Body of pancreas (tissue), 4 donors: ENCODE results near the gene CEACAM6. TPM values are rescaled to one million over a fixed set of nuclear protein-coding genes. Genes with fewer than 3 reads are reported as not detected.
A peak's percentile ranks its signal among the peaks of the same experiment; 100 is the strongest.

Source experiments
- ATAC-seq: fragments of 150-250 bp; one replicate; pipeline ENCODE4 v1.9.1; 2016
- DNase-seq, 4 donors: peaks; one replicate each; pipeline ENCODE4 v3.0.0-alpha.2; 2019
- H3K27ac ChIP-seq, 4 donors: fragments of 200-600 bp; sonication (generic); 1 replicate in 3 of 4; 2 replicates in 1 of 4; pipeline versions ENCODE4 v1.5.1 to v1.6.1; 2016 to 2019; ENCODE audit warnings: mild to moderate bottlenecking in 1 of 4, mixed read lengths in 1 of 4, moderate library complexity in 1 of 4
- H3K27me3 ChIP-seq, 2 donors: fragments of 200-600 bp; sonication (generic); one replicate each; pipeline ENCODE4 v1.6.0; 2016; ENCODE audit warnings: mild to moderate bottlenecking in 1 of 2
- H3K36me3 ChIP-seq, 2 donors: fragments of 200-600 bp; sonication (generic); replicated peaks in 1 of 2; 2 replicates each; pipeline ENCODE4 v1.5.1; 2016; ENCODE audit warnings: low read depth in 2 of 2; ENCODE audit not compliant: insufficient read depth in 1 of 2
- H3K4me1 ChIP-seq: fragments of 200-600 bp; sonication (generic); one replicate; pipeline ENCODE4 v1.6.0; 2016
- H3K4me3 ChIP-seq, 2 donors: fragments of 200-600 bp; sonication (generic); 1 replicate in 1 of 2; 2 replicates in 1 of 2; pipeline ENCODE4 v1.5.1; 2016 to 2019
- H3K9me3 ChIP-seq, 3 donors: fragments of 200-600 bp; sonication (generic); 1 replicate in 2 of 3; 2 replicates in 1 of 3; pipeline ENCODE4 v1.5.1; 2016
- CTCF ChIP-seq, 7 experiments: fragments of 450-650 bp in 4 of 7; fragments of 200-600 bp in 3 of 7; sonication (generic) in 3 of 7; IDR thresholded peaks; one replicate each; pipeline ENCODE4 v1.5.1; 2016 to 2019; ENCODE audit warnings: antibody characterized with exemption in 7 of 7
- POLR2A ChIP-seq, 3 donors: fragments of 450-650 bp; IDR thresholded peaks; one replicate each; pipeline ENCODE4 v1.6.1; 2016; ENCODE audit warnings: antibody characterized with exemption in 3 of 3, mild to moderate bottlenecking in 2 of 3
- WGBS, 2 donors: methylation state at CpG; one replicate each; pipeline ENCODE4 v1.1.5; 2017; 5-methylcytosine and 5-hydroxymethylcytosine counted together
- intact Hi-C: fragments of 100-400 bp; cut with DNase I; formaldehyde crosslinking; loops from one replicate; pipeline ENCODE4 v1.15.1; 2023
- total RNA-seq, 2 donors: library from RNA; depleted of rRNA; stranded (reverse); fragments of >200 nt; gene quantifications; one replicate each; pipeline ENCODE4 v1.1.0, GENCODE V29; 2016

The CEACAM6 gene
- total RNA-seq, 2 donors from 2014 or later, result 3.0 to 27.0 TPM

DNA sequence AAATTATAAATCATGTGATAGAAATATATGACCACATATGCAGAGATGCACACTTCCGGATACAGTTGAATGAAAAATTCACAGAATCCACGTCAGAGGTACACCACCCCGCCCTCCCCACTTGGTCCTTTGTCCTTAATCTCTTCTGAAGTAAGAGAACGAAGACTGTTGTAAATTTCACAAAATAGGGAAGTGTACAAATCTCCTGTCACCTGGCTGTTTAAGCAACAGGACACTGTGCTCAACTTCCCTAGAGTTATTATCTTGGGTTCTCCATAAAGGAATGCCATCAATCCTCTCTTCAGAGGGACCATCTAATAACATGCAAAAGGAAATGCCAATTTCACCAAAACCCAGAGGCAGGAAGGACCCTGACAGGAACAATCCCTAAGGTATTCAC lies 10.5 kb upstream of the CEACAM6 start:
- H3K9me3 ChIP-seq, result no peaks in the 10 kb centered on the region
- no peak for DNase-seq
- ATAC-seq, result no peak
- H3K27ac ChIP-seq, result no peak overlapping the region
- H3K4me1 ChIP-seq, result peaks cover 10% of the 10 kb centered on the region
- WGBS, 2 donors, result 50 to 62% methylated on average over 4 of the region's 4 CpGs
- no peaks in the 10 kb centered on the region for H3K36me3 ChIP-seq
- no peak overlapping the region for H3K4me3 ChIP-seq
- H3K27me3 ChIP-seq, result no peaks in the 10 kb centered on the region
- TF ChIP-seq CTCF (IDR thresholded peaks at IDR 0.05) (no peak), POLR2A (IDR thresholded peaks at IDR 0.05) (no peak)
- intact Hi-C loops, result loop anchor here (10.0 kb wide), 1 partner anchor 110 kb away; no protein-coding TSS in a partner anchor

DNA sequence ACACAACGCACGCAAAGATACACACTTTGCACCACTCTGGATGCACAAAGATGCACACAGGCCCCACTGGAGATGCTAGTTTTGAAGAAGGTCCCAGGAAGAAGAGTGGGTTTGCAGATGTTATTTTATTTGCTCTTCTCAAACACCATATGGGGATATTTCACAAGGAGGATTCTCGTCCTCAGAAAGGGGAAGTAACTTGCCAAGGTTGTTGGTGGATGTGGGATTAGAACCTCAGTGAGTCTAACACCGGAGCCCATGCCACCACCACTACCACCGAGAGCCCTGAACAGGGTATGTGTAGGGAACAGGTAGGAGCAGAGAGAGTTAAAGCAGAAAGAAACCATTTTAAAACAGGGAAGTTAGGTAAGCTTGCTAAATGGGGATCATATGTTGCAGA lies 9.6 kb upstream of the CEACAM6 start:
- no peak overlapping the region for H3K27ac ChIP-seq
- TF ChIP-seq POLR2A (IDR thresholded peaks at IDR 0.05) (no peak), CTCF (IDR thresholded peaks at IDR 0.05) (no peak)
- WGBS, 2 donors, result 63 to 86% methylated on average over 5 of the region's 5 CpGs

DNA sequence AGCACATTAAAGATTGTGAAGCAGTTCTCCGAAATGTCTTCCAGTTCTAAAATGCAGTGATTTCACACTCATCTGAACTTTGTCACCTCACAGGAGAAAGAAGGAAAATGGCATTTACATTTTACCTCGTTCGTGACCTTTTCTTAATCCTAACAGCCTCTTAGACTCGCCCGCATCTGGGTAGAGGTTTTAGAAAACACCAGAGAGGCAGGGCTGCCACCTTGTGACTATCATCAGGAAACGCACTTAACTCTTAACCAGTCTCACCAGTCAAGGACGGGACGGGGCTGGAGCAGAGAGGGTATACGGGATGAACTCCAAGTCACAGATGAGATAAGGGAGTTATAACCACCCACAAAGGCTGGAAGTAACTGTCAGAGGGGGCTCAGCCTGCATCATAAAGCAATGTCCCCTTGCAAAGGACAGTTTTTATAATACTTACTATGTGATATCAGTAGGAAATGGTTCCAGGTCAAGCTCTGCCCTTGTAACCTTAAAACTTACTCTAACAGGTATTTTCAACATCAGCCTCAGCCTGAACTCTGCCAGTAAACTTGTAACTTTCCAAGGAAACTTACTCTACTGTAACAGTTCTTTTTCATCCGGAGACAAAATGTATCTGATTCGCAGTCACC lies 8.6 kb upstream of the CEACAM6 start:
- H3K4me3 ChIP-seq, result no peak overlapping the region
- peaks cover 24% of the 10 kb centered on the region for H3K4me1 ChIP-seq
- no peak overlapping the region for H3K27ac ChIP-seq
- intact Hi-C loops, result loop anchor here (10.0 kb wide), 1 partner anchor 112 kb away; no protein-coding TSS in a partner anchor
- no peaks in the 10 kb centered on the region for H3K36me3 ChIP-seq
- peak; percentile 70 to 78 (median 75) for DNase-seq
- peak; percentile 54 for ATAC-seq
- no peaks in the 10 kb centered on the region for H3K9me3 ChIP-seq
- WGBS, 2 donors, result 14 to 18% methylated on average over 11 of the region's 11 CpGs
- no peaks in the 10 kb centered on the region for H3K27me3 ChIP-seq
- TF ChIP-seq POLR2A (IDR thresholded peaks at IDR 0.05) (no peak), CTCF (IDR thresholded peaks at IDR 0.05) (peak in 6 of 7 experiments; percentile 46 to 80 (median 74))

More for the DNA sequence above, 9.6 kb upstream of the CEACAM6 start:
- ATAC-seq (no peak), DNase-seq (no peak)
- H3K27me3 ChIP-seq, result no peaks in the 10 kb centered on the region
- no peaks in the 10 kb centered on the region for H3K9me3 ChIP-seq
- no peaks in the 10 kb centered on the region for H3K36me3 ChIP-seq
- H3K4me1 ChIP-seq, result peaks cover 15% of the 10 kb centered on the region
- H3K4me3 ChIP-seq, result no peak overlapping the region
- intact Hi-C loops, result loop anchor here (10.0 kb wide), 1 partner anchor 111 kb away; no protein-coding TSS in a partner anchor

DNA sequence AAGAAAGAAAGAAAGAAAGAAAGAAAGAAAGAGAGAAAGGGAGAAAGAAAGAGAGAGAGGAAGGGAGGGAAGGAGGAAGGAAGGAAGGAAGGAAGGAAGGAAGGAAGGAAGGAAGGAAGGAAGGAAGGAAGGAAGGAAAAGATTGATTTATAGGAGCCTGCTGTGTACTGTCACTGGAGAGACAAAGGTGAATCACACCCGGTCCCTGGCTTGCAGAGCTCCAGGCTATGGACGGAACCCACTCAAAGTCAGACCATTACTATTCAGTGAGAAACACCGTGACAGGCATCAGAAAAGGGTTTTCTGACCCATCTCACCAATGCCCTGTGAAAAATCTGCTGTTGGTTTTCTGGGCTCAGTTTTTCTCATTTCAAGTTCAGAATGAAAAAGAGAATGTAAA lies 7.3 kb upstream of the CEACAM6 start:
- H3K36me3 ChIP-seq, result no peaks in the 10 kb centered on the region
- ATAC-seq, result no peak
- H3K4me1 ChIP-seq, result peaks cover 37% of the 10 kb centered on the region
- no peak for DNase-seq
- H3K27me3 ChIP-seq, result no peaks in the 10 kb centered on the region
- WGBS, 2 donors, result 70 to 75% methylated on average over 3 of the region's 3 CpGs
- intact Hi-C loops, result loop anchor here (10.0 kb wide), 1 partner anchor 113 kb away; no protein-coding TSS in a partner anchor
- H3K9me3 ChIP-seq, result no peaks in the 10 kb centered on the region
- TF ChIP-seq POLR2A (IDR thresholded peaks at IDR 0.05) (no peak), CTCF (IDR thresholded peaks at IDR 0.05) (no peak)
- H3K4me3 ChIP-seq, result no peak overlapping the region
- no peak overlapping the region for H3K27ac ChIP-seq
